M059J (cell line): ENCODE results near the gene KHDC4. TPM values are rescaled to one million over a fixed set of nuclear protein-coding genes. Genes with fewer than 3 reads are reported as not detected.
"Not testable (repeated sequence)": the region's sequence is repeated elsewhere in the genome, so short reads cannot be mapped to it uniquely, and the experiment has no call there.

Experiments used
- DNase-seq: peaks from one replicate; pipeline ENCODE4 v3.0.0-alpha.2; 2012; ENCODE audit warnings: low read depth
- total RNA-seq: library from RNA; depleted of rRNA; stranded (reverse); fragments of >200 nt; shearing (Covaris generic); gene quantifications from 2 replicates; pipeline ENCODE4 v1.2.3, GENCODE V29; 2014

Gene KHDC4
- total RNA-seq, 1 experiment from 2014 or later = 24.1 TPM

DNA sequence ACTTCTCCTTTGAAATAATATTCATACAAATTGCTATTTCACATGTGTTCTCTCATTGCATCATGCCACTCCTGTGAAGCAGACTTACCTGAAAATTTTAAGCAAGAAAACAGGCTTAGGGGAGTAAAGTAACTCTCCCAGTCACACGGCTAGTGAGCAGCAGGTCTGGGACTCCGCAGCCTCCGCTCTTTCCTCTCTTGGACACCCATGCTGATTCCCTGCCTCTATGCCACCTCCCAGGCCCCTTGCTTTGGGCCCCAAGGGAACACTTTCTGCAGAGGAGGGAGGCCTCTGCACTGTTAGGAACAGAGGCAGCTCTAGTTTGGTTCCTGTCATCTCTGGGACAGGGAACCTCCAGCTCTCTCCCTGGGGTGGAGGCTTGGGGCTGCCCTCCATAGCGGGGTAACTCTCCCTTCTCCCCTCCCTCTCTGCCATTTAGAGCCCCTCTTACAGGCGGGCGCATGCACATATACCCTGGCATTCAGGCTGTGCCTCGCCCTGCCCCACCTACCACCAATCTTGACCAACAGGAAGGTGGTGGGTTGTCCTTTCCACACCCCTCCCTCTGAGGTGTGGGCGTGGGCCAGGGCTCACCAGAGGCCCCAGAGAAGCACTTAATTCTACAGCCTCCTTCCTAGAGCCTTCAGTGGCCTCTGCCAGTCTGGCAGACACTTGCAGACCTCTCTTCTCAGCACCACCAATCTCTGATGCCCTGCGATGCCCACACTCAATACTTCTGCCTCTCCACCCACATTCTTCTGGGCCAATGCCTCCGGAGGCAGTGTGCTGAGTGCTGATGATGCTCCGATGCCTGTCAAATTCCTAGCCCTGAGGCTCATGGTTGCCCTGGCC is 7.0 kb upstream of the KHDC4 start, which contains the start of gene RXFP4:
Gene RXFP4 (plus strand): TSS at position 646 of the 852 bp plus-strand sequence. CDS start 72 bp downstream, at position 718.
- peak; percentile 16 for DNase-seq

DNA sequence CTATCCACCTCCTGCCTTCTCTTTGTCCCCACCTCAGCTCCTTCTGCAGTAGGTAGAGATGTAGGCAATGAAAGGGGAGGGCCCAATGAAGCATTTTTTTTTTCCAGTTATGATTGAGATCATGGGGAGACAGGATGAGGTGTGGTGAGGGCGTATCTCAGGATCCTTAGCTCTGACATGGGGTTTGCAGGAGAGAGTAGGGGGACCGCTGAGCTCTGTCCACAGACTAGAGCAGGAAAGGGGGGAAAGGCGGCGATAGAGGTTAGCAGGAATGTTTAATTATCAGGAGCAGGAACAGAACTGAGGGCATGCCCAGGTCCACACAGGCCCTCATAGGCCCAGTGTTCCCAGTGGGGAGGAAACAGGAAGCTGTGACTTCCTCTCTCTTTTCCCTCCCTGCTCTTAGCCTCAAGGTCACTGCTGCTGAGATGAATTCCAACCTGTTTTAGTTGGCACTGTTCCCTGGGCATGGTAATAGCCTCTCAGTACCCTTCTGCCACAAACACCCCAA is 6.3 kb upstream of the KHDC4 start:
- peak; percentile 82 for DNase-seq

DNA sequence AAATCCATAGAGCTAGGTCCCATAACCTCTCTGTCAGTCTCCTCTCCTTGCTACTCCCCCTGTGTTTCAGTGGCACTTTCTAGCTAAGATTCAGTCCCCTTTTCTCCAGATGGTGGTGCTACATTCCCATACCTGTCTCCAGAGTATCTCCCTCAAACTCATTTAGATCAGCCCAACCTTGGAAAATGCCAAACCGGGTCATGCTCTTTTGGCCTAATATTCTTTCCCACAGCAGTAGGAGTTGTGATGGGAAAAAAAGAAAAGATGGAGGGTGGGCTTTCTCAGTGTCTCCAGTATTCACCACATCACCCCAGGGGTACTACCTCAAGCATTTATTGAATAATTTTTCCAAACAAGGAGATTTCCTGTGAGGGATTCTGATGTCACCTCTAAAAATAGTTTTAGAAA is 4.0 kb upstream of the KHDC4 start:
- peak; percentile 80 for DNase-seq

DNA sequence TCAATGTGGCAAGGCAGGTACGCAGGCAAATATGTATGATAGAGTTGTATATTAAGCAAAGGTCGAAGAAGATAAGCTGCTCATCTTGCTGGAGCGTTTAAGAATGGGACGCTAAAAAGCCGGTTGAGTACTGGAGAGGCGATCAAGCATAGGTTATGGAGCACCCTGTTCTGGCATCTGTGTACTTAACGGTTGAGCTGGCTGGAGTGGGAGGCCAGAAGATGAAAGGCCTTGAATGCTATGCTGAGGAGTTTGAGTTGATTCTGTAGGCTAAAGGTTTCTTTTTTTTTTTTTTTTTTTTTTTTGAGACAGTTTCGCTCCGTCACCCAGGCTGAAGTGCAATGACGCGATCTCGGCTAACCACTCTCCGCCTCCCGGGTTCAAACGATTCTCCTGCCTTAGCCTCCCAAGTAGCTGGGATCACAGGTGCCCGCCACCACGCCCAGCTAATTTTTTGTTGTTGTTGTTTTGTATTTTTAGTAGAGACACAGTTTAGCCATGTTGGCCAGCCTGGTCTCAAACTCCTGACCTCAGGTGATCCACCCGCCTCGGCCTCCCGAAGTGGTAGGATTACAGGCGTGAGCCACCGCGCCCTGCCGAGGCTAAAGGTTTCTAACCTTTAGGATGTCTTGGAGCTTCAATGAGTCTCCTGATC is 850 bp upstream of the KHDC4 start:
- DNase-seq = no peak

DNA sequence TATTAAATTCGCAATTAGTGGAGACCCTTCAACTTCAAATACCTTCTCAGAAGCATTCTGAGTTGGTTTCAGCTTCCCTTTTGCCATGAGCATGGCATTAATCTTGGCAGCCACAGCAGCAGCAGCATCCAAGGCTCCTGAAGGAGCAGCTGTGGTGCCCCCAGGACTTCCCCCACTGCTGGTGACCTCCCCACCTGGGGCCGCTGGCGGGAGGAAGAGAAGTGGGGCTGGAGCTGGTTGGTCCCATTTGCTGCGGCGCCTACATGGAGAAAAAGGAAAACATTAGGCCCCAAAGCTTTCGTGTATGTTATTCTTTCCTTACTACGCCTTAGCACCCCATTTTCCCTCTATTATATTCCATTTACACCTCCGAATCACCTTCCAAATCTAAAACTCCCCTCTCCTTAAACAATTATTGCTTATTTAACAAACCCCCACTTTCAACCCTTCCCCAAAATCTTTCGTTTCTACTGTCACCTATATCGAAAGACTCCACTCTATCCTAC is 569 bp downstream of the KHDC4 start:
- DNase-seq = no peak

DNA sequence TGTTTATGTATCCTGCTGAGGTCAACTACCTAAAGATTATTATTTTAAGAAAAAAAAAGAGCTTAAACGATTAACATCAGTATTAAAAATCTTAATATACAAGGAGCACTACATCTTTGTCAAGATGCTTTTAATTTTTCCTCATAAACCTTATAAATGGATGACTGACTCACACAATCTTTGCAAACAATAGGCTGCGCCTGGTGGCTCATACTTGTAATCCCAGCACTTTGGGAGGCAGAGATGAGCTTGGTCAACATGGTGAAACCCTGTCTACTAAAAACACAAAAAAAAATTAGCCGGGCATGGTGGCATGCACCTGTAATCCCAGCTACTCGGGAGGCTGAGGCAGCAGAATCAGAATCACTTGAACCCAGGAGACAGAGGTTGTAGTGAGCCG is 1.7 kb downstream of the KHDC4 start:
- DNase-seq = no peak

DNA sequence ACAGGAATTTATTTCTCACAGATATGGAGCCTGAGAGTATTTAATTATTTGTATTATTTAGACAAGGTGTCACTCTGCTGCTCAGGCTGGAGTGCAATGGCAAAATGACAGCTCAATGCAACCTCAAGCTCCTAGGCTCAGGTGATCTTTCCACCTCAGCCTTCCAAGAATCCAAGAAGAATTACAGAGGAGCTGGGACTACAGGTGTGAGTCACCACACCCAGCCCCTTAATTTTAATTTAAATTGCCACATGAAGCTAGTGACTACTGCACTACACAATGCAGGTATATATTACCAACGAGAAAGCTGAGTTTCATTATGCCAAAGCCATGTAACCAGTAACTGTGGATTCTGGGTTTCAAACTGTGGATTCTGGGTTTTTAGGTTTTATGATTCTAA is 2.1 kb downstream of the KHDC4 start:
- DNase-seq = peak; percentile 25

DNA sequence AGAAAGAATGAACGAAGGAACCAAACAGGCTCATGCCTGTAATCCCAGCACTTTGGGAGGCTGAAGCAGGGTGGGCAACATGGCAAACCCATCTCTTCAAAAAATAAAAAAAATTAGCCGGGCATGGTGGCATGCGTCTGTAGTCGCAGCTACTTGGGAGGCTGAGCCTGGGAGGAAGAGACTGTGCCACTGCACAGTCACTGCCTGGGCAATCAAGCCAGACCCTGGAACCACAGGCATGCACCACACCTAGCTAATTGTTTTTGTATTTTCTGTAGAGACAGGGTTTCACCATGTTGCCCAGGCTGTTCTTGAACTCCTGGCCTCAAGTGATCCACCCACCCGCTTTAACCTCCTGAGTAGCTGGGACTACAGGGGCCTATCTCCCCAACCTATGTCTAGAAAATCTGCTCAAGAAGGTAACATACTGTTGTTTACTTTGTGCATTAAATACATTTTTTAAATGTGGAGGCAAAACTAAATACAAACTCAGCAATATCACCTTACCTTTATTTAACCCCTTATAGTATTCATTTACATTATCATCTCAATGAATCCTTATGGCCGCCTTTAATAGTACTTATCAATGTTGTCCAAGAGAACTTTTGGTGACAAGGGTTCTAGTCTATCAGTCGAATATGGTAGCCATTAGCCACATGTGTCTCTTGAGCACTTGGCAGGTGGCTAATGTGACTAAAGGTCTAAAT is 2.7 kb downstream of the KHDC4 start:
- DNase-seq = no peak

DNA sequence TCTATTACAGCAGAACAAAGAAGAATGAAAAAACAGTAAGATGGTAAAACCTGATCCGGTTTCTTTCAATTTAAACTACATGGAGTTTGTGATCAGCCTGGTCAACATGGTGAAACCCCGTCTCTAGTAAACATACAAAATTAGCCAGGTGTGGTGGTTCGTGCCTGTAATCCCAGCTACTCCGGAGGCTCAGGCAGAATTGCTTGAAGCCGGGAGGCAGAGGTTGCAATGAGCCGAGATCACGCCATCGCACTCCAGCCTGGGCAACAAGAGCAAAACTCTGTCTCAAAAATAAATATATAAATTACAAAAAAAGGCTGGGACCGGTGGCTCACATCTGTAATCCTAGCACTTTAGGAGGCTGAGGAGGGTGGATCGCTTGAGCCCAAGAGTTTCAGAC is 3.5 kb downstream of the KHDC4 start:
- DNase-seq = not testable (repeated sequence)

DNA sequence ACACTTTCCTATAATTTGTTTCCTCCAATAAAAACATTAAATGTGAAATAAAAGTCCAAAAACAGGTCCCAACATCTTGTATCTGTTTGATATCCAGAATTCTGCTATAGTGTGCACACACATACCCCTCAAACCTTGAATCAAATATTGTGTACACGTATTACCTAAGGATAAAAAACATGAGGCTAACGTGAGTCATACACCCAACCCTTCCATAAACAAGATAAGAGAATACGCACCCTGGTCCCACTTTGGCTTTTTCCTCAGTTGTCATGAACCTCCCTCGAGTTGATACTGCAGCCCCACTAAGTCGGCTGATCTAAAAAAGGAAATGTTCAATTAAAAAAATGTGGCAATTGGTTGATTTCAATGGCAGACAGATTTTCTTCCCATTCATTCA is 5.2 kb downstream of the KHDC4 start:
- no peak for DNase-seq

DNA sequence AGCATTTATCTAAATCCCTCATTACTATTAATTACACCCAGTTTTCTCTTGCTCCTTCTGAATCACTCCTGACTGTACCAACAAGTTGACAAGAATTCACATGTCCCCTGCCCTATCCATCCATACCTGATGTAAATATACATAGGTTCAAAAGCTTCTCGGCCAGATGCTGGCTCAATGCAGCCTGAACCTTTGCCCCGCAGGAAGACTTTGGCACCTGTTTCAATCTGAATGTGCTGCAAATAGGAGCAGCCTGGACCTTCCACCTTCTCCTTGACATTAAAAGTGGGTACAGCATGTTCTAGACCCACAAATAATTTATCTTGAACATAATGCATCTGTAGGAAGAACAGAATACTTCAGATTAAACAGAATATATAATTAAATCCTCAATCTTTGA is 8.7 kb downstream of the KHDC4 start:
- no peak for DNase-seq

DNA sequence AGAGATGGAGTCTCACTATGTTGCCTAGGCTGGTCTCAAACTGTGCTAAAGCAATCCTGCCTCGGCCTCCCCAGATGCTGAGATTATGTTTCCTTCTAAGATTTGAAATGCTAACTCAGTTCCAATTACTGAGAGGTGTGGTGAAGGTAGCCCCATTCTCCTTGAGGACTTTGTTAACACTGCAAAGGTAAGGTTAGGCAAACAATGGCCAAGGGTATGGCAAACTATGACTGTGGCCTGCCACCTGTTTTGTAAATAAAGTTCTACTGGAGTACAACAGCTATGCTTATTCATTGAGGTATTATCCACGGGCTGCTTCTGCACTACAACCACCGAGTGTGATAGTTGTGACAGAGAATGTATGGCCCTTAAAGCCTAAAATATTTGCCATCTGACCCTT is 13.5 kb downstream of the KHDC4 start:
- DNase-seq = no peak

DNA sequence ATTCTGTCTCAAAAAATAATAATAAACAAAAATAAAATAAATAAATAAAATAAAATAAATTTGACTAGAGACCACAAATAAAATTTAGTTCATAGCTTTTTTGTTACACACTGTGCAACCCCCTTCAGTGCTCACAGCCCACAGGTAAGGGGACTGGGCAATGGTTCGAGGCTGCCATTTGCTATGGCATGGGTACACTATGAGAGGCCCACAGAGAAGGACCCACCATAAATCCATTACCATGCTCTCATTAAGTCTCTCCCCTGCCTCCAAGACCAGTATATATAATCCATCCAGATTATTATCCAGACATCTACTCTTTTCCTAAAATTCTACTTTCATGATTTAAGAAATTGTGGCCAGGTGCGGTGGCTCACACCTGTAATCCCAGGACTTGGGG is 14.4 kb downstream of the KHDC4 start:
- no peak for DNase-seq

DNA sequence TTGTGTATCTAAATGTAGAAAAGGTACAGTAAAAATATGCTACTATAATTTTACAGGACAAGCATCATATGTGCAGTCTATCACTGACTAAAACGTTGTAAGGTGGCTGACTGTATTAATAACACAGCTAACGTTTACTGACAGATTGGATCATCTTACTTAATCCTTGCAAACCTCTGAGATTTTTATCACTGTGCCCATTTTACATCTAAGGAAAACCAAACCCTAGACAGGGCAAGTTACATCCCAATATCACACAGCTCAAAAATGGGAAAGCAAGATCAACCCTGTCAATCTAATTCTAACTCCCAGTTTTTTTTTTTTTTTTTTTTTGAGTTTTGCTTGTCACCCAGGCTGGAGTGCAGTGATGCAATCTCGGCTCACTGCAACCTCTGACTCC is 15.6 kb downstream of the KHDC4 start:
- no peak for DNase-seq

DNA sequence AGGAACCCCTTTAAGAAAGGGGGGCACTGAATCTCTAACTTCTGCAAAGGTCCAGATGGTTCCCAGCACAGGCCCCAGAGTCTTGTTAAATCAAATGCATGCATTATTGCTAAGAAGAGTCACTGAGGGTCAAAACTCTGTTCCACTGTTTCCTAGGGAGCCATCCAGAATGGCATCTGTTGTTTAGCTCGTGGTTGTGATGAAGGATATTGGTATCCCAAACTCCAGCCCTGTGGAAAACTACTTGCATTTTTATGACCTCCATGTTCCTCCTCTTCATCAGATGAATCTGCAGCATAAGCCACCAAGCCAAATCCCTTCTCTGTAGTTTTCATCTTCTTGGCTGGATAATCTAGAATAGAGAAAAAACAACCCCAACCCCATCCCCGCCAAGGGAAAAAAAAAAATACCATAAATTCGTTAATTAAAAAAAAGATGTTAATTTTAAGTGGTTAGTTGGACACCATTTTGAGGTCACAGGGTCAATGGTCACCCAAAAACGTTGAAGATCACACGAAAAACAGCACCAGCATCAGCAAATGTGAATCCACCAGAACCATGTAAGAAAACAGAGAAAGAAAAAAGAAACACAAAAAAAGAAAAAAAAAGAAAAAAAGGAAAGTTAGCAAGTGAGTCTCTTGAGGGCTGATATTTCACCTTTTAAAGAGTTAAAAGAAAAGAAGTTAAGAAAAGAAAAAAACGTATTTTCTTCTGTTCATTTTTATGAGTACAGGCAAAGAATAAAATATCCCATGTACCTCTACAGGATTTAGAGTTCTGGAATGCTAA is 20.1 kb downstream of the KHDC4 start:
- DNase-seq = peak; percentile 69

DNA sequence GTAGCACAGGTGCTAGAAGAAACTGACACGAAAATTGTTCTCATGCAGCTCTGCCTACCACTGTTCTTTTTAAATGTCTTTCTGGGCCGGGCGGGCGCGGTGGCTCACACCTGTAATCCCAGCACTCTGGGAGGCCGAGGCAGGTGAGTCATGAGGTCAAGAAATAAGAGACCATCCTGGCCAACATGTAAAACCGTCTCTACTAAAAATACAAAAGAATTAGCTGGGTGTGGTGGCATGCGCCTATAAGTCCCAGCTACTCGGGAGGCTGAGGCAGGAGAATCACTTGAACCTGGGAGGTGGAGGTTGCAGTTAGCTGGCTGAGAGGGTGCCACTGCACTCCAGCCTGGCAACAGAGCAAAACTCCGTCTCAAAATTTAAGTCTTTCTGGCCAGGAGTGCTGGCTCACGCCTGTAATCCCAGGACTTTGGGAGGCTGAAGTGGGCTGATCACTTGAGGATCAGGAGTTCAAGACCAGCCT is 22.1 kb downstream of the KHDC4 start:
- DNase-seq = peak; percentile 31

DNA sequence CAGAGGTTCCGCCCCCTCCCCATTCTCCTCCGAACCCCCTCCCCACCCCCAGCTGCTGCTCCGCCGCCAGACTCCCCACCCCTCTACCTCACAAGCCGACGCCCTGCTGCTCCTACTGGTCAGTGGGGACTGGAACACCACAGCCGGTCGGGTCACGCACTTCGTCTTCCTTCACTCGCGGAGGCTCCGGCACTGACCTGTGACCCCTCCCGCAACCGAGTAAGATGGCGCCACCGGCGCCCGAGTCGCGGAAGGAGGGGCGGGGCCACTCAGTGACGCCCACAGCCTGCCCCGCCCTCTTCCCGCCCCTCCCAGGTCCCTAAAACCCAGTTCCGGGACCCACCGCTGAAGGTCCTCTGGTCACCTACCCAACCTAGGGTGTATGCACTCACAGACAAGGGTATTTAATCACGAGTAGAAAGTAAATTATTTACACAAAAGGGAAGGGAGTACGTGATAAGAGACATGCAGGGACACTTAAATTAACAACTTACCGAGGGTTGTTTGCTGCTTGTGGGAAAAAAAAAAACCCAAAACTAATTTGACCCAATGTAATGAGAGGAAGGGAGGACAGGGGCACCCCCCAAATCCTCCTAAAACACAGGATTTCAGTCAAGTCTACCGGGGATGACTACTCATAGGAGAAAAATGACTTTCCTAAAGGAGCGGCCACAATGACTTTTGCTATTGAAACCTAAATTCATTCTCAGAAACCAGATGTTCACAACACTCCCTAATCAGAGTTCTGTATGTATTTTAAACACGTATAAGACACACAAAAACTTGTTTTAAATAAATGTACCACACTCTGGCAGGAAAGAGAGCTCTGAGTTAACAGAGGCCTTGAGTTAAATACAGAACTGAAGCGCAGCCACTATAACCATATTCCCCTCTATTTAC is 22.8 kb downstream of the KHDC4 start, which contains the start of gene RIT1:
Gene RIT1 (minus strand): TSS at position 194 of the 900 bp plus-strand sequence. CDS start 588 bp downstream, outside the sequence.
- DNase-seq = peak; percentile 83

DNA sequence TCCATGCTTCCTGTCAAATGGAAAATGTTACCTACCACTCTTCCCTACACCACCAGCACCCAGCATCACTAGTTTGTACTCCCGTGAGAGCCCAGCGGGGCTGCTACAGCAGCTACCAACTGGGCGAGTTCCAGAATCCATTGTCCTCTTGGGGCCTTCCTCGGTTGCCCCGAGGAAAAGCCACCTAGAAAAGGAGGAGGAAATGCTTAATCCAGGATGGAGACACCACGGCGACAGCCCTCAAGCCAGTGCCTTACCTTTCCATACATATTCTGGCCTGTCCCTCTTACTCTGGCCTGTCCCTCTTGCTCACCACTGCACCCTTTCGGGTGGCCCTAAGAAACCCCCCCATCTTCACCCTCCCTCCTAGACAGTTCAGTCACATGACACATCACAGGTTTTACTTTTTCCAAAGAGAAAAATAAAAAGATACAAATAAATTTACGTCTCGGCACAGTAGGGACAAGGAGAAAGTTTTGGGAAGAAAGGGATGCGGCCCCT is 23.5 kb downstream of the KHDC4 start:
- peak; percentile 65 for DNase-seq

DNA sequence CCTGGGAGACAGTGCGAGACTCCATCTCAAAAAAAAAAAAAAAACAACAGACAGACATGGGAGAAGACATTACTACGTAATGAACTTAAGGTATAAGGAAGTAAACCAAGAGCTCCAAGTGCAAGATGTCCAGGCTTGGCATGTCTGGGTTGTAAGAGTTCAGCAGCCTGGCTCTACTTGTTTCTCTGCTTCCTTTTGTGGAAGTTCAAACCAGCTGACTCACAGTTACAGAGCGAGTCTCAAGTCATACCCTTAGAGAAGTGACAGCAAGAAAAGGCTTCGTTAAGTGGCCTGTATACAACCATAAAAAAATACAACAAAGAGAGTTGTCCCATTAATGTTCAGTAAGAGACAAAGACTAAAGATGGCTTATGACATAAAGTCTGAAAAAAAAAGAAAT is 24.3 kb downstream of the KHDC4 start:
- peak; percentile 43 for DNase-seq

DNA sequence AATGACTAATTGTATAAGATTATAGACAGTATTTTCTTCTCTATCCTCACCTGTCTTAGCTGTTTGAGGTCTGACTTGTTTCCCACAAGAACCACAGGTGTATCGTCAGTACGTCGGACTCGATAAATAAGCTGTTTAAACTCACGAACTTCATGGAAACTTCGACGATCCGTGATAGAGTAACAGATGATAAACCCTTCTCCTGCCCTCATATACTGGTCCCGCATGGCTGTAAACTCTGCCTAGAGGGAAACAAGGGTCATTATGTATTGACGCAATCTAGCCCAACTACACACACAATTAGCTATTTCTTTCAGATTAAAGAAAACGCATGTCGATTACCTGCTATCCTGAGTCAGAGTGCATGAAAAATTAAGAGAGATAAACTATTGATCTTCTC is 30.0 kb downstream of the KHDC4 start:
- DNase-seq = no peak
